OCI-LY1 (cell line): Measurements from ENCODE around the gene PPP4R3A.

Source experiments
- H2AFZ ChIP-seq: fragments of 200-600 bp; sonication (generic), shearing (Covaris generic); 2 replicates; pipeline ENCODE4 v1.6.0; 2014; ENCODE audit warnings: antibody characterized with exemption, mild to moderate bottlenecking, low read length
- H3F3A ChIP-seq: fragments of 200-600 bp; sonication (generic), shearing (Covaris generic); 2 replicates; pipeline ENCODE4 v1.6.0; 2014; ENCODE audit warnings: mild to moderate bottlenecking, antibody characterized with exemption, low read length, moderate library complexity; ENCODE audit not compliant: insufficient read depth
- H3K27ac ChIP-seq: fragments of 200-600 bp; sonication (generic); 2 replicates; pipeline ENCODE4 v1.5.1; 2014; ENCODE audit warnings: low read length, mixed run types, mild to moderate bottlenecking, low read depth; ENCODE audit not compliant: poor library complexity, severe bottlenecking
- H3K27me3 ChIP-seq: fragments of 200-600 bp; sonication (generic); 2 replicates; pipeline ENCODE4 v1.6.0; 2014; ENCODE audit warnings: antibody characterized with exemption, mild to moderate bottlenecking, low read length, moderate library complexity; ENCODE audit not compliant: insufficient read depth
- H3K36me3 ChIP-seq: fragments of 200-600 bp; sonication (generic); 2 replicates; pipeline ENCODE4 v1.6.1; 2014; ENCODE audit warnings: mild to moderate bottlenecking, antibody characterized with exemption, low read length, moderate library complexity, mixed read lengths; ENCODE audit not compliant: insufficient read depth
- H3K4me1 ChIP-seq: fragments of 200-600 bp; sonication (generic); 2 replicates; pipeline ENCODE4 v1.5.1; 2014; ENCODE audit warnings: mild to moderate bottlenecking, low read length, moderate library complexity; ENCODE audit not compliant: insufficient read depth, severe bottlenecking
- H3K4me2 ChIP-seq: fragments of 200-600 bp; sonication (generic), shearing (Covaris generic); 2 replicates; pipeline ENCODE4 v1.6.1; 2014; ENCODE audit warnings: low read length
- H3K4me3 ChIP-seq: fragments of 200-600 bp; sonication (generic); 2 replicates; pipeline ENCODE4 v1.5.1; 2014; ENCODE audit warnings: low read length, low read depth, mild to moderate bottlenecking, mixed read lengths; ENCODE audit not compliant: poor library complexity, severe bottlenecking
- H3K79me2 ChIP-seq: fragments of 200-600 bp; shearing (Covaris generic); 2 replicates; pipeline ENCODE4 v1.6.1; 2016; ENCODE audit warnings: mixed run types, low read length, mixed read lengths; ENCODE audit not compliant: insufficient read depth
- H3K9ac ChIP-seq: fragments of 200-600 bp; sonication (generic), shearing (Covaris generic); 2 replicates; pipeline ENCODE4 v1.6.1; 2014; ENCODE audit warnings: mild to moderate bottlenecking, low read length, mixed read lengths
- H3K9me2 ChIP-seq: fragments of 200-600 bp; sonication (generic), shearing (Covaris generic); 2 replicates; pipeline ENCODE4 v1.6.1; 2014; ENCODE audit warnings: low read depth, mild to moderate bottlenecking, low read length, mixed read lengths
- H3K9me3 ChIP-seq: fragments of 200-600 bp; shearing (Covaris generic); 2 replicates; pipeline ENCODE4 v1.6.1; 2014; ENCODE audit warnings: low read length, mixed read lengths
- H4K20me1 ChIP-seq: fragments of 200-600 bp; sonication (generic), shearing (Covaris generic); 2 replicates; pipeline ENCODE4 v1.6.0; 2016; ENCODE audit warnings: mild to moderate bottlenecking, low read length; ENCODE audit not compliant: insufficient read depth
- CTCF ChIP-seq: fragments of 200-600 bp; sonication (generic), shearing (Covaris generic); IDR thresholded peaks from 2 replicates; pipeline ENCODE4 v1.5.1; 2017; ENCODE audit warnings: mild to moderate bottlenecking, antibody characterized with exemption, low read length, moderate library complexity, mixed read lengths
- EZH2 ChIP-seq: fragments of 200-600 bp; sonication (generic), shearing (Covaris generic); IDR thresholded peaks from 2 replicates; pipeline ENCODE4 v1.8.0; 2017; ENCODE audit warnings: borderline replicate concordance, mixed run types, mild to moderate bottlenecking, antibody characterized with exemption, low read length, moderate library complexity, mixed read lengths

The PPP4R3A gene

GRCh38 chr14:91418387-91419043, 91.6 kb downstream of the PPP4R3A start:
- Histone ChIP-seq H3K4me2 (peak overlapping the region; percentile 49), H3K36me3 (peaks cover 33% of the 10 kb centered on the region), H3K79me2 (peaks cover 29% of the 10 kb centered on the region), H3F3A (no peaks in the 10 kb centered on the region), H3K4me1 (peaks cover 41% of the 10 kb centered on the region), H4K20me1 (no peaks in the 10 kb centered on the region), H3K27me3 (no peaks in the 10 kb centered on the region), H3K4me3 (peak overlapping the region; percentile 37), H2AFZ (no peak overlapping the region), H3K27ac (peak overlapping the region; percentile 84), H3K9me2 (no peaks in the 10 kb centered on the region), H3K9ac (peak overlapping the region; percentile 59), H3K9me3 (no peaks in the 10 kb centered on the region)
- TF ChIP-seq CTCF (peak; percentile 99), EZH2 (no peak)

GRCh38 chr14:91417983-91418386, 92.1 kb downstream of the PPP4R3A start:
- no peak overlapping the region for H2AFZ ChIP-seq
- H3K27ac ChIP-seq: peak overlapping the region; percentile 84
- no peaks in the 10 kb centered on the region for H3K9me2 ChIP-seq
- no peaks in the 10 kb centered on the region for H3K27me3 ChIP-seq
- no peaks in the 10 kb centered on the region for H4K20me1 ChIP-seq
- peak overlapping the region; percentile 37 for H3K4me3 ChIP-seq
- no peaks in the 10 kb centered on the region for H3F3A ChIP-seq
- peaks cover 38% of the 10 kb centered on the region for H3K36me3 ChIP-seq
- H3K79me2 ChIP-seq: peaks cover 34% of the 10 kb centered on the region
- no peaks in the 10 kb centered on the region for H3K9me3 ChIP-seq
- peak overlapping the region; percentile 49 for H3K4me2 ChIP-seq
- TF ChIP-seq CTCF (no peak), EZH2 (no peak)
- H3K9ac ChIP-seq: peak overlapping the region; percentile 59
- H3K4me1 ChIP-seq: peaks cover 46% of the 10 kb centered on the region

- Histone ChIP-seq H2AFZ (no peak within 1 kb of the TSS), H3K9me2 (no peaks in the 10 kb centered on the region), H3F3A (no peaks in the 10 kb centered on the region), H3K79me2 (peaks cover 40% of the 10 kb centered on the region), H3K4me1 (peaks cover 53% of the 10 kb centered on the region), H4K20me1 (no peaks in the 10 kb centered on the region), H3K27ac (peak within 1 kb of the TSS; percentile 97), H3K9ac (peak within 1 kb of the TSS; percentile 90), H3K4me3 (peak within 1 kb of the TSS; percentile 83), H3K4me2 (peak within 1 kb of the TSS; percentile 98), H3K9me3 (no peaks in the 10 kb centered on the region), H3K27me3 (no peaks in the 10 kb centered on the region), H3K36me3 (peaks cover 44% of the 10 kb centered on the region)
- TF ChIP-seq EZH2 (no peak), CTCF (no peak)
Measured at GRCh38 chr14:91417120-91417982, 92.8 kb downstream of the PPP4R3A start, which contains the start of gene CCDC88C. TSS of gene CCDC88C (minus strand) at chr14:91417820. CDS start at chr14:91417690, 130 bp downstream.
